GM12801 (cell line): ENCODE measurements around the gene L3MBTL4.

Experiments used
- CTCF ChIP-seq: IDR thresholded peaks from one replicate; pipeline ENCODE4 v1.5.1; 2011; ENCODE audit warnings: control low read depth; ENCODE audit not compliant: insufficient read length; ENCODE audit errors: extremely low read depth

Gene L3MBTL4

GRCh38 chr18:6113650-6114049, 301.1 kb downstream of the L3MBTL4 start:
- TF ChIP-seq CTCF = no peak

GRCh38 chr18:6111726-6112125, 303.0 kb downstream of the L3MBTL4 start:
- TF ChIP-seq CTCF = no peak

DNA sequence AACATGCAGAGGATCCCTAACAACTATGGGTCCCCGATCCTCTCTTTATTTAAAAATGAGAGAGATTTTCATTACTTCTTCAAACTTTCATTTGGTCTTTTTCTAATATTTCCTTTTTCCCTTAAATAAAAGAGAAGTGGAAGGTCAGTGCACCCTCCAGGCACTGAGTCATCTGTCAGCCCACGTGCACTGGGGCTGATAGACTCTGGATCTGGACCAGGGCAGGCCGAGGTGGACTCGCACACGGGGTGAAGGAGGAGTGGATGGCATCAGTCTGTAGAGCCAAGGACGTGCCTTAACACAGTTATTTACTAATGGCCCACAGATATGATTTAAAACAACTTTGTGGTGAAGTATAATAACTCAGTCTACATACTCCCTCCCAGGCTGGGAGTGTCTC, 305.0 kb downstream of the L3MBTL4 start:
- TF ChIP-seq CTCF = no peak

DNA sequence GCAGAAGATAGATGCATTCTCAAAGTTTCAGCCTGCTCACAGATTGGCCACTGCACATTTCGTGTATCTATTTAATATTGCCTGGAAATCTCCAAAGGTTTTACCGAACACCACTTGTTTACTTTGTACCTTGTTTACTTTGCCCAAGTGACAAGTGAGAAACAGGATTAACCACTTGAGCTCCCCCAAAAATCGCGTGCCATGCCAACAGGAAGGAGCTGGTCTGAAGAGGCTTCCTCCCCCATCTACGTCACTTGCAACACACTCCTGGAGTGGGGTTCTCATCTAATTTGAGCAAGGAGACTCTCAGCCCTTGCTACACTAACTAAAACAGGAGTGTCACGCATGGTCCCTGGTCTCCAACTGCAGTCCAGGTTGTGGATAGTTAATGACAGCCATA, 306.9 kb downstream of the L3MBTL4 start:
- TF ChIP-seq CTCF = no peak

GRCh38 chr18:6106091-6106685, 308.5 kb downstream of the L3MBTL4 start:
- no peak for TF ChIP-seq CTCF

GRCh38 chr18:6103741-6104140, 311.0 kb downstream of the L3MBTL4 start:
- TF ChIP-seq CTCF = no peak

- no peak for TF ChIP-seq CTCF
These were observed 318.0 kb downstream of the L3MBTL4 start for GRCh38 chr18:6096730-6097129.
